K562 (cell line): ENCODE data around the gene TNIK. TPM values are rescaled to one million over a fixed set of nuclear protein-coding genes. Genes with fewer than 3 reads are reported as not detected.

Source experiments
- BRD4 ChIP-seq: fragments of 200-600 bp; sonication (generic); IDR thresholded peaks from 2 replicates; pipeline ENCODE4 v1.6.1; 2017; ENCODE audit warnings: inconsistent platforms
- L3MBTL2 ChIP-seq: fragments of 450-650 bp; IDR thresholded peaks from 2 replicates; pipeline ENCODE4 v1.6.1; 2016; ENCODE audit warnings: mild to moderate bottlenecking, moderate library complexity
- MNT ChIP-seq, 2 experiments: fragments of 450-650 bp; conservative IDR thresholded peaks; 2 replicates each; pipeline ENCODE4 v1.6.1; 2017; ENCODE audit warnings: mild to moderate bottlenecking in 2 of 2, moderate library complexity in 2 of 2
- MTA3 ChIP-seq: fragments of 450-650 bp; formaldehyde crosslinking; IDR thresholded peaks from 2 replicates; pipeline ENCODE4 v1.6.1; 2017; ENCODE audit warnings: mild to moderate bottlenecking, borderline replicate concordance
- NCOA4 ChIP-seq: fragments of 450-650 bp; IDR thresholded peaks from 2 replicates; pipeline ENCODE4 v1.6.1; 2018; ENCODE audit warnings: mild to moderate bottlenecking; ENCODE audit not compliant: partially characterized antibody
- POLR2A ChIP-seq: fragments of 450-650 bp; conservative IDR thresholded peaks from 2 replicates; pipeline ENCODE4 v1.6.1; 2016
- POLR2H ChIP-seq: IDR thresholded peaks from 2 replicates; pipeline ENCODE4 v1.6.1; 2016; ENCODE audit warnings: missing genetic modification characterization, low read depth, mild to moderate bottlenecking, control low read depth, missing compliant biosample characterization, moderate library complexity
- SRF ChIP-seq, 2 experiments: fragments of 250-450, 450-650 bp in 1 of 2; sonication (Bioruptor Pico) in 1 of 2; sonication (generic) in 1 of 2; formaldehyde crosslinking; IDR thresholded peaks; 2 replicates each; pipeline versions ENCODE4 v1.5.0 to v1.5.1; 2020 to 2022; ENCODE audit warnings: mild to moderate bottlenecking in 1 of 2, missing genetic modification reagents in 1 of 2
- UBTF ChIP-seq, 2 experiments: IDR thresholded peaks; 2 replicates each; pipeline ENCODE4 v1.6.1; 2012; ENCODE audit warnings: improper control_type of control experiment in 2 of 2, low read depth in 2 of 2, low read length in 2 of 2, borderline replicate concordance in 1 of 2
- ZNF134 ChIP-seq: fragments of 250-450 bp; sonication (Bioruptor Pico); conservative IDR thresholded peaks from 2 replicates; pipeline ENCODE4 v1.4.0; 2020
- ZNF197 ChIP-seq: fragments of 200-800 bp; sonication (Bioruptor generic); IDR thresholded peaks from 2 replicates; pipeline ENCODE4 v1.6.1; 2016; ENCODE audit warnings: low read depth, missing genetic modification characterization, missing compliant biosample characterization
- ZNF407 ChIP-seq: fragments of 450-650 bp; IDR thresholded peaks from 2 replicates; pipeline ENCODE4 v1.6.1; 2016; ENCODE audit warnings: low read depth
- polyA plus RNA-seq, 8 experiments: library from polyadenylated mRNA; depleted of rRNA in 4 of 8; stranded (reverse) in 5 of 8; unstranded in 3 of 8; fragments of >200 nt; fragmentation: Nextera tagmentation in 2 of 8; fragmentation: Illumina TruSeq in 1 of 8; extraction: Ambion mirVana in 2 of 8; extraction: Trizol in 1 of 8; gene quantifications; 2 replicates each; pipeline versions ENCODE4 v1.2.1 to v1.2.3, GENCODE V29; 2011 to 2014; ENCODE audit warnings: inconsistent platforms in 1 of 8, missing spikeins in 1 of 8
- total RNA-seq, 7 experiments: library from RNA; depleted of rRNA in 6 of 7; stranded (reverse); fragments of >200 nt in 6 of 7; fragmentation: Illumina TruSeq in 2 of 7; extraction: Trizol in 2 of 7; gene quantifications; 2 replicates each; pipeline versions ENCODE4 v1.2.1 to v1.2.3, GENCODE V29; 2011 to 2021; ENCODE audit warnings: low replicate concordance in 1 of 7
- TF ChIP-seq, protein P1 (sequence below): fragments of 450-650 bp; IDR thresholded peaks from 2 replicates; pipeline ENCODE4 v1.6.1; 2016

TNIK gene
- total and polyA plus RNA-seq, 9 of the 15 experiments (the other 6 are each of a cell fraction or from before 2014, with no cell fraction given), result 6.6 to 39.0 (median 24.7) TPM

DNA sequence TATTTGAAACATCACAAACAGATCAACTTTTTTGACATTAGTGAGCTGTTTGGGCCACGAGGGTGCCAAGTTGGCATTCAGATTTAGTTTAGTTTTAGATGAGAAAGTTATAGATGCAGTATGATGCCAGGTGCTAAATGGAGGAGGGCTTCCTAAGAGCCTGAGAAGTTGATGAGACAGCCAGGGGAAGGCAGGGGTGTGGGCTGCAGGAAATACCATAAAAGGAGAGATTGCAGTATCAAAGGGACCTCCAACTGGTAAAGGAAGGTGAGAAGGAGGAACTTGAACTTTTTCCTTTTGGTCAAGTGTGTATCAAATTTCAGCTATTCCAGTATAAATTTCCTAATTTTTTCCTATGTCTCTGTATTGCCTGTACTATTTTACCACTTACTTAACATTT is 2.0 kb upstream of the TNIK start (continued):
- TF ChIP-seq MNT (conservative IDR thresholded peaks at IDR 0.05) (0 out of 4 replicates have a peak, but pooled peaks of 1 of the 2 experiments have one; percentile 14), POLR2H (peak; percentile 10; the same call in 1 of the 2 replicates), L3MBTL2 (0 out of 2 replicates have a peak, but pooled peaks have one; percentile 23), ZNF197 (CRISPR knock-in tag) (0 out of 2 replicates have a peak, but pooled peaks have one; percentile 3), MTA3 (peak; percentile 18; the same call in 1 of the 2 replicates), ZNF134 (CRISPR knock-in tag) (no peak), UBTF (IDR thresholded peaks at IDR 0.05; ENCODE audit: borderline replicate concordance in 1 of 2, low read depth in 2 of 2, low read length in 2 of 2) (0 out of 4 replicates have a peak, but pooled peaks of 1 of the 2 experiments have one; percentile 22), ZNF407 (no peak), SRF (CRISPR knock-in tag; IDR thresholded peaks at IDR 0.05) (peak; percentile 88 to 98), BRD4 (0 out of 2 replicates have a peak, but pooled peaks have one; percentile 6), POLR2A (peak; percentile 51), NCOA4 (no peak)
- TF ChIP-seq, protein P1, sequence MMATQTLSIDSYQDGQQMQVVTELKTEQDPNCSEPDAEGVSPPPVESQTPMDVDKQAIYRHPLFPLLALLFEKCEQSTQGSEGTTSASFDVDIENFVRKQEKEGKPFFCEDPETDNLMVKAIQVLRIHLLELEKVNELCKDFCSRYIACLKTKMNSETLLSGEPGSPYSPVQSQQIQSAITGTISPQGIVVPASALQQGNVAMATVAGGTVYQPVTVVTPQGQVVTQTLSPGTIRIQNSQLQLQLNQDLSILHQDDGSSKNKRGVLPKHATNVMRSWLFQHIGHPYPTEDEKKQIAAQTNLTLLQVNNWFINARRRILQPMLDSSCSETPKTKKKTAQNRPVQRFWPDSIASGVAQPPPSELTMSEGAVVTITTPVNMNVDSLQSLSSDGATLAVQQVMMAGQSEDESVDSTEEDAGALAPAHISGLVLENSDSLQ, result peak; percentile 83
